Loucy (cell line): ENCODE data around the gene FGF12.

Experiments
- EZH2phosphoT487 ChIP-seq: fragments of 200-600 bp; IDR thresholded peaks from 2 replicates; pipeline ENCODE4 v1.6.1; 2018; ENCODE audit warnings: antibody characterized with exemption, mild to moderate bottlenecking, moderate library complexity, borderline replicate concordance
- TF ChIP-seq, protein P1 (sequence below): fragments of 200-600 bp; sonication (generic); conservative IDR thresholded peaks from 2 replicates; pipeline ENCODE4 v1.5.1; 2014; ENCODE audit warnings: mild to moderate bottlenecking, antibody characterized with exemption, low read length

DNA sequence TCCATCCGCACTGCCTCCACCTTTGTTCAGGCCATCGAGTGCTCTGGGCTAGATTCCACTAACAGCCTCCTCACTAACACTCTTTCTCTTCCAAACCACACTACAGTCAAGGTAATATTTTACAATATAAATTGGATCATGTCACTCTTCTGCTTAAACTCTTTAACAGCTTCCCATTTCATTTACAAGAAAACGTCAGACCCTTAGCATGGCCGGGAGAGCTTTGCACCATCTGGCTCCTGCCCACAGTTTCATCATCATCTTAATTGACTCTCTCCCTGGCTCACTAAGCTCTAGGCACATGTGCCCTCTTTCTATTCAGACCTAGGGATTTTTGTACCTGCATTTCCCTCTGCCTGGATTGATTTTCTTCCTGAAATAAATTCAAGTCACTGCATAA is 354.7 kb downstream of the FGF12 start:
- TF ChIP-seq, protein P1, sequence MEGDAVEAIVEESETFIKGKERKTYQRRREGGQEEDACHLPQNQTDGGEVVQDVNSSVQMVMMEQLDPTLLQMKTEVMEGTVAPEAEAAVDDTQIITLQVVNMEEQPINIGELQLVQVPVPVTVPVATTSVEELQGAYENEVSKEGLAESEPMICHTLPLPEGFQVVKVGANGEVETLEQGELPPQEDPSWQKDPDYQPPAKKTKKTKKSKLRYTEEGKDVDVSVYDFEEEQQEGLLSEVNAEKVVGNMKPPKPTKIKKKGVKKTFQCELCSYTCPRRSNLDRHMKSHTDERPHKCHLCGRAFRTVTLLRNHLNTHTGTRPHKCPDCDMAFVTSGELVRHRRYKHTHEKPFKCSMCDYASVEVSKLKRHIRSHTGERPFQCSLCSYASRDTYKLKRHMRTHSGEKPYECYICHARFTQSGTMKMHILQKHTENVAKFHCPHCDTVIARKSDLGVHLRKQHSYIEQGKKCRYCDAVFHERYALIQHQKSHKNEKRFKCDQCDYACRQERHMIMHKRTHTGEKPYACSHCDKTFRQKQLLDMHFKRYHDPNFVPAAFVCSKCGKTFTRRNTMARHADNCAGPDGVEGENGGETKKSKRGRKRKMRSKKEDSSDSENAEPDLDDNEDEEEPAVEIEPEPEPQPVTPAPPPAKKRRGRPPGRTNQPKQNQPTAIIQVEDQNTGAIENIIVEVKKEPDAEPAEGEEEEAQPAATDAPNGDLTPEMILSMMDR, result no peak
- no peak for TF ChIP-seq EZH2phosphoT487
